Endothelial cell (in vitro differentiated cells): ENCODE results near the gene PTPRJ. TPM values are rescaled to one million over a fixed set of nuclear protein-coding genes. Genes with fewer than 3 reads are reported as not detected.

ENCODE experiments used
- DNase-seq: peaks from one replicate; pipeline ENCODE4 v3.0.0; 2021; ENCODE audit warnings: low spot score
- H3K27ac Mint-ChIP-seq: one replicate; pipeline ENCODE4 v1.8.0; 2021; ENCODE audit warnings: mixed read lengths, inconsistent platforms; ENCODE audit not compliant: unreplicated experiment
- H3K27me3 Mint-ChIP-seq: one replicate; pipeline ENCODE4 v1.8.0; 2021; ENCODE audit warnings: mild to moderate bottlenecking, moderate library complexity, mixed read lengths, inconsistent platforms; ENCODE audit not compliant: unreplicated experiment
- H3K36me3 Mint-ChIP-seq: one replicate; pipeline ENCODE4 v1.8.0; 2021; ENCODE audit warnings: mild to moderate bottlenecking, low read depth, mixed read lengths, inconsistent platforms; ENCODE audit not compliant: unreplicated experiment
- H3K4me1 Mint-ChIP-seq: one replicate; pipeline ENCODE4 v1.8.0; 2021; ENCODE audit warnings: mild to moderate bottlenecking, mixed read lengths, inconsistent platforms; ENCODE audit not compliant: unreplicated experiment
- H3K4me3 Mint-ChIP-seq: one replicate; pipeline ENCODE4 v1.8.0; 2021; ENCODE audit warnings: mild to moderate bottlenecking, mixed read lengths, inconsistent platforms; ENCODE audit not compliant: unreplicated experiment
- H3K9me3 Mint-ChIP-seq: one replicate; pipeline ENCODE4 v1.8.0; 2021; ENCODE audit warnings: mixed read lengths, inconsistent platforms; ENCODE audit not compliant: unreplicated experiment
- total RNA-seq: library from RNA; stranded (reverse); fragmentation: NEBNext Ultra II Directional; extraction: Animal tissue kit (Norgen Biotek cat#: 25700); gene quantifications from one replicate; pipeline ENCODE4 v1.2.1, GENCODE V29; 2021; ENCODE audit not compliant: unreplicated experiment
- TF ChIP-seq, protein P1 (sequence below): fragments of 200-600 bp; sonication (generic); IDR thresholded peaks from one replicate; pipeline ENCODE4 v1.5.0; 2021; ENCODE audit warnings: antibody characterized with exemption; ENCODE audit not compliant: unreplicated experiment

Gene PTPRJ
- total RNA-seq, 1 donor from 2014 or later, result 1.6 TPM

DNA sequence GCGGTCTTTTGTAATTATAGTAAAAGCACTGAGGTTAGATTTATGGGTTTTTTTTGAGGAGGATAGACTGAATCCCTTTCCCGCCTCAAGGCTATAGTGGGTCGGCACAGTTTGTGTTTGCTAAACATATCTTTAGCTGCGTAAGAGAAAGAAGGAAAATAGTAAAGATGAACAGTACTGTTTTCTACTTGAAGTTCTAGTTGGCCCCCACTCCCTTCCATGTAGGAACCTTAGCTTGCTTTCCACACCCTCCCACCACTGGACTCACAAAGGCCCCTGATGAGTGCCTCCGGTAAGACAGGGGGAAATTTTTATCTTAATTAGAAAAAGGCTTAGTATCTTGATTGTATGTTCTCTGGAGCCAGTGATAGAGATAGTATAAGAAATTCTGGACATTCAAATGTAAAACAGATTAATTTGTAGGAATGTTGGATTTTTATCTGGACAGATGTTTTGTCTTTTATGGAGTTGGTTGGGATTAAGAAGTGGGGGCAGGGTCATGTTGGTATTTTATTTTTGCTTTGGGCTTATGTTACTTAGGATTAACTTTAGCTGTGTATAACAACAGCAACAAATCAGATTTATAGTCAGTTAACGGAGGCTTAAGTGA, 49.4 kb downstream of the PTPRJ start:
- H3K4me3 Mint-ChIP-seq, result no peak overlapping the region
- no peak for DNase-seq
- TF ChIP-seq, protein P1, sequence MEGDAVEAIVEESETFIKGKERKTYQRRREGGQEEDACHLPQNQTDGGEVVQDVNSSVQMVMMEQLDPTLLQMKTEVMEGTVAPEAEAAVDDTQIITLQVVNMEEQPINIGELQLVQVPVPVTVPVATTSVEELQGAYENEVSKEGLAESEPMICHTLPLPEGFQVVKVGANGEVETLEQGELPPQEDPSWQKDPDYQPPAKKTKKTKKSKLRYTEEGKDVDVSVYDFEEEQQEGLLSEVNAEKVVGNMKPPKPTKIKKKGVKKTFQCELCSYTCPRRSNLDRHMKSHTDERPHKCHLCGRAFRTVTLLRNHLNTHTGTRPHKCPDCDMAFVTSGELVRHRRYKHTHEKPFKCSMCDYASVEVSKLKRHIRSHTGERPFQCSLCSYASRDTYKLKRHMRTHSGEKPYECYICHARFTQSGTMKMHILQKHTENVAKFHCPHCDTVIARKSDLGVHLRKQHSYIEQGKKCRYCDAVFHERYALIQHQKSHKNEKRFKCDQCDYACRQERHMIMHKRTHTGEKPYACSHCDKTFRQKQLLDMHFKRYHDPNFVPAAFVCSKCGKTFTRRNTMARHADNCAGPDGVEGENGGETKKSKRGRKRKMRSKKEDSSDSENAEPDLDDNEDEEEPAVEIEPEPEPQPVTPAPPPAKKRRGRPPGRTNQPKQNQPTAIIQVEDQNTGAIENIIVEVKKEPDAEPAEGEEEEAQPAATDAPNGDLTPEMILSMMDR, result no peak
- peaks cover 4% of the 10 kb centered on the region for H3K27me3 Mint-ChIP-seq
- H3K27ac Mint-ChIP-seq, result no peak overlapping the region
- no peaks in the 10 kb centered on the region for H3K36me3 Mint-ChIP-seq
- H3K4me1 Mint-ChIP-seq, result peaks cover 6% of the 10 kb centered on the region
- H3K9me3 Mint-ChIP-seq, result no peaks in the 10 kb centered on the region

DNA sequence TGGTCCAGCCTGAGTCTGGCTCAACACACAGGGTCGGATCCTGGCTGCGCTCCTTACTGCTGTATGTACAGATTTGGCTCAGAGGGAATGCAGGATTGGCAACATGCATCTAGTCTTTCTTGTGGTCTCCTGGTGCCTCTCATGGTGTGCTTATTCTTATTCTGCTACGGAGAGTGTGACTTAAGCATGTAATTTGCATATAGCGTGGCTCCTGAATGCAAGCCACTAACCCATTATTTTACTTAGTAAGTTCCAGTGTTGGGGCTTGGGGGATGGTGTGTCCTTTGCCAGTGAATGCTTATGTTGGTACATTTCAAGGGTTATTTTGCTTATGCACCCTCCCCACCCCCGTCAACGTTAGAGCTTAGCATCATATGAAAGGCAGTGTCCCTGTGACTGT, 51.2 kb downstream of the PTPRJ start:
- TF ChIP-seq, protein P1, result no peak
- DNase-seq, result no peak
- H3K4me1 Mint-ChIP-seq, result peaks cover 6% of the 10 kb centered on the region
- H3K9me3 Mint-ChIP-seq, result no peaks in the 10 kb centered on the region
- H3K4me3 Mint-ChIP-seq, result no peak overlapping the region
- H3K36me3 Mint-ChIP-seq, result no peaks in the 10 kb centered on the region
- peak overlapping the region; percentile 24 for H3K27ac Mint-ChIP-seq
- H3K27me3 Mint-ChIP-seq, result peaks cover 4% of the 10 kb centered on the region

DNA sequence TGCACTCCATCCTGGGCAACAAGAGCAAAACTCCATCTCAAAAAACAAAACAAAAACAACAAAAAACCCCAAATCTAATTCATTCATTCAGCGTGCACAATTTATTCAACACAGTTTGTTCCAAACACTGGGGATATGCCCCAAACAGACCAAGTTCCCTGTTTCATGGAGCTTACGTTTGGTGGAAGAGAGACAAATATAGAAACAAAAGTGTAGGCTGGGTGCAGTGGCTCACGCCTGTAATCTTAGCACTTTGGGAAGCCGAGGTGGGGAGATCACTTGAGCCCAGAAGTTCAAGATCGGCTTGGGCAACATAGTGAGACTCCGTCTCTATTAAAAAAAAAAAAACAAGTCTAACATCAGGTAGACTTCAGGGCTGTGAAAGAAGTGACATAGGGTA, 52.4 kb downstream of the PTPRJ start:
- TF ChIP-seq, protein P1, result no peak
- Mint-ChIP-seq H3K4me3 (no peak overlapping the region), H3K9me3 (no peaks in the 10 kb centered on the region), H3K27ac (no peak overlapping the region), H3K4me1 (peaks cover 6% of the 10 kb centered on the region), H3K27me3 (peaks cover 4% of the 10 kb centered on the region), H3K36me3 (no peaks in the 10 kb centered on the region)
- DNase-seq, result no peak

DNA sequence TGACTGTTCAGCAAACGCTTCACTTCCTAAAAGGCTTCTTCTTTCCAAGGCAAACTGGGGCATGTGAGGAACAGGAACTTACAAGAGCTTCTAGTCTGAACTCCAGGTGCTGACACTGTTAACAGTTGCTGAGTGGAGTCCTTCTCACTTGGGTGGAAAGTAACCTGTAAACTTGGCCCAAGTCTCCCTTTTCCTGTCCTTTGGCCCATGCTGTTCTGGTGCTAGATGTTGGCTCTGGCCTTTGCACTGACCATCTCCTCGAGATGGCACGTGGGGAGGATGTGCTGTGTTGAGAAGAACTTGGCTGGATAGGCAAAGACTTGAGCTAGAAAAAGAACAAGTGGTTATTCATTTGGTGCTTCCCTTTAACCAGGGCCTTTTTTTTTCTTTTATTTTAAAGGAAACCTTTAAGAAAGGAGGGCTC, 53.6 kb downstream of the PTPRJ start:
- Mint-ChIP-seq H3K4me1 (peaks cover 6% of the 10 kb centered on the region), H3K4me3 (no peak overlapping the region), H3K9me3 (no peaks in the 10 kb centered on the region), H3K36me3 (no peaks in the 10 kb centered on the region), H3K27ac (no peak overlapping the region), H3K27me3 (peaks cover 6% of the 10 kb centered on the region)
- TF ChIP-seq, protein P1, result no peak
- DNase-seq, result no peak

DNA sequence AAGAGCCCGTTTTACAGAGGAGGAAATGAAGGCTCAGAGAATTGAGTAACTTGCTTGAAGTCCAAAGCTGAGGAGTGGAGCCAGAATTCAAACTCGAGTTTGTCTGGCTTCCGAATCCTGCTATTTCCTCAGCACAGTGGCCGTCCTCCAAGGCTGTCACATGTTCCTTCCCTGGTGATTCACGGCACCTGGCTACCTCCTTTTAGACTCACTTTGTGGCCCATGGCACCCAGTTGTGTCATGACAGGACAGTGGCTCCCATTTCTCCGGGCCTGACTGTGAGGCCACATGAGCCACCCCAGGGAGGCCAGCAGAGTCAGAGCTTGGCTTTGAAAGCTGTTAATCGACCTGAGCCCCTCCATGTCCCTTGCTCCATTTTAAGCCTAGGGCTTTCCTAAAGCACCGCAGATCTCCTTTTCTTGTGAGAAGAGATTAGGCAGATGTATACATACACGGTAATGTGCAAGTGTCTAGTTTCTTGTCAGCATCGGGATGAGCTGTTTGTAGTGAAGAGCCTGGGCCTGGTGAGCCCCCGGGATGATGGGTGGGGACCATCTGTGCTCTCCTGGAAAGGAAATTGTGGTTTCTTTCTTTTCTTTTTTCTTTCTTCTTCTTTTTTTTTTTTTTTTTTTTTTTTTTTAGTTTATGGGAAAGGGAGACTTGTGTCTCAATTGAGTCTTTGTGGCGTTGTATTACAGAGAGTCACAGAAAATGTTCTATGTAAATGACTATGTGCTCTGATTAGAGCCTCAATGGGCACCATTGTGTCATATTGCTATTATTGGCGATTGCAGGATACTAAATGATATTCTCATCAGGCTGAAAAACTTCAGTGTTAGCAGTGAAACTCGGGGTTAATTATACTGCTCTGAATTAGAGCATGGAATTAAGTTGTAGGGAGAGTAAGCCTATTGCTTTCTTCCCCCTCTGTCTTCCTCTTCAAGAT, 54.8 kb downstream of the PTPRJ start:
- TF ChIP-seq, protein P1, result no peak
- Mint-ChIP-seq H3K4me1 (peaks cover 3% of the 10 kb centered on the region), H3K4me3 (no peak overlapping the region), H3K9me3 (no peaks in the 10 kb centered on the region), H3K27ac (no peak overlapping the region), H3K27me3 (peaks cover 6% of the 10 kb centered on the region), H3K36me3 (no peaks in the 10 kb centered on the region)
- DNase-seq, result no peak
